OCI-LY7 (cell line): ENCODE data around the gene GPR22. TPM values are rescaled to one million over a fixed set of nuclear protein-coding genes. Genes with fewer than 3 reads are reported as not detected.

Experiments used
- BruUV-seq: library from RNA; stranded (reverse); fragments of 400-500 nt; replicated peaks from 2 replicates; lab custom pipeline; 2021; lab: Mats Ljungman, UMichigan
- CTCF ChIA-PET: fragments of 300-600 bp; sonication (Branson Sonifier 250); formaldehyde crosslinking; loops from one replicate; lab custom pipeline; 2022; ENCODE audit warnings: antibody characterized with exemption; ENCODE audit not compliant: unreplicated experiment; lab: Charles Lee
- POLR2A ChIA-PET: fragments of 300-600 bp; sonication (Branson Sonifier 250); formaldehyde crosslinking; loops from one replicate; lab custom pipeline; 2022; ENCODE audit warnings: antibody characterized with exemption; lab: Charles Lee
- DNase-seq: peaks from one replicate; pipeline ENCODE4 v3.0.0-alpha.2; 2015; ENCODE audit warnings: low spot score
- H2AFZ ChIP-seq: fragments of 200-600 bp; sonication (generic), shearing (Covaris generic); 2 replicates; pipeline ENCODE4 v1.6.1; 2014; ENCODE audit warnings: mild to moderate bottlenecking, antibody characterized with exemption, low read length, moderate library complexity
- H3K27ac ChIP-seq: fragments of 200-600 bp; sonication (generic); 2 replicates; pipeline ENCODE4 v1.5.1; 2014; ENCODE audit warnings: mixed run types, low read depth, mild to moderate bottlenecking, moderate library complexity, low read length, inconsistent platforms; ENCODE audit not compliant: poor library complexity, severe bottlenecking
- H3K36me3 ChIP-seq: fragments of 200-600 bp; sonication (generic); 2 replicates; pipeline ENCODE4 v1.6.1; 2014; ENCODE audit warnings: mild to moderate bottlenecking, antibody characterized with exemption, low read length, moderate library complexity, mixed read lengths; ENCODE audit not compliant: insufficient read depth
- H3K4me1 ChIP-seq: fragments of 200-600 bp; sonication (generic); 2 replicates; pipeline ENCODE4 v1.5.1; 2014; ENCODE audit warnings: mild to moderate bottlenecking, low read length; ENCODE audit not compliant: insufficient read depth, poor library complexity, severe bottlenecking
- H3K4me2 ChIP-seq: fragments of 200-600 bp; sonication (generic); 2 replicates; pipeline ENCODE4 v1.6.1; 2014; ENCODE audit warnings: mild to moderate bottlenecking, low read length
- H3K4me3 ChIP-seq: fragments of 200-600 bp; sonication (generic); 2 replicates; pipeline ENCODE4 v1.5.1; 2014; ENCODE audit warnings: mild to moderate bottlenecking, low read depth, low read length; ENCODE audit not compliant: poor library complexity, severe bottlenecking
- H3K79me2 ChIP-seq: fragments of 200-600 bp; sonication (generic); 2 replicates; pipeline ENCODE4 v1.6.1; 2016; ENCODE audit warnings: low read depth, mild to moderate bottlenecking, low read length, moderate library complexity, mixed read lengths; ENCODE audit not compliant: insufficient read depth
- H3K9me2 ChIP-seq: fragments of 200-600 bp; sonication (generic); 2 replicates; pipeline ENCODE4 v1.6.1; 2016; ENCODE audit warnings: mild to moderate bottlenecking, low read length, mixed read lengths; ENCODE audit not compliant: insufficient read depth
- H3K9me3 ChIP-seq: fragments of 200-600 bp; sonication (generic); 2 replicates; pipeline ENCODE4 v1.6.1; 2014; ENCODE audit warnings: mild to moderate bottlenecking, mixed run types, low read length, mixed read lengths
- H4K20me1 ChIP-seq: fragments of 200-600 bp; sonication (generic); 2 replicates; pipeline ENCODE4 v1.6.1; 2014; ENCODE audit warnings: mild to moderate bottlenecking, antibody characterized with exemption, low read length, moderate library complexity, mixed read lengths; ENCODE audit not compliant: insufficient read depth
- EZH2phosphoT487 ChIP-seq: fragments of 200-600 bp; sonication (generic); IDR thresholded peaks from 2 replicates; pipeline ENCODE4 v1.6.1; 2018; ENCODE audit warnings: low read depth, borderline replicate concordance, mild to moderate bottlenecking, mixed run types, antibody characterized with exemption, low read length, moderate library complexity, mixed read lengths
- intact Hi-C: fragments of 100-400 bp; cut with micrococcal nuclease; formaldehyde crosslinking; loops from one replicate; pipeline ENCODE4 v1.10.0; 2022; ENCODE audit not compliant: unreplicated experiment
- total RNA-seq, 2 experiments: library from RNA; depleted of rRNA in 1 of 2; stranded (reverse); fragments of >200 nt in 1 of 2; shearing (Covaris generic) in 1 of 2; gene quantifications; 2 replicates each; pipeline ENCODE4 v1.2.3, GENCODE V29; 2014 to 2022
- TF ChIP-seq, protein P1 (sequence below): fragments of 200-600 bp; sonication (generic); conservative IDR thresholded peaks from 2 replicates; pipeline ENCODE4 v1.5.1; 2014; ENCODE audit warnings: mild to moderate bottlenecking, antibody characterized with exemption, low read length, moderate library complexity, mixed read lengths

The GPR22 gene
- total RNA-seq, 2 experiments from 2014 or later, result not detected

DNA sequence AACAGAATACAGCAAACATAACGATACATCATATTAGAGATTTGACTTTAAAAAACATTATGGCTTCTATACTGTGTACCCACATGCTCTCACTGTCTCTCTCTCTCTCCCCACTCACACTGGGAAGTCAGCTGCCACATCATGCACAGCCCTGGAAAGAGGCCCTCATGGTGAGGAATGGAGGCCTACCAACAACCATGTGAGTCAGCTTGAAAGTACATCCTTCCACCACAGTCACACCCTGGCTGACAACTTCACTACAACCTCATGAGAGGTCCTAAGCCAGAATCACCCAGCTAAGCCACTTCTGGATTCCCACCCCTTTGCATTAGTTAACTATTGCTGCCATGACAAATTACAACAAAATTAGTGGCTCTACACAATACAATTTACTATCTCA lies 23.3 kb upstream of the GPR22 start:
- no peaks in the 10 kb centered on the region; the same call in 1 of the 2 replicates for H3K36me3 ChIP-seq
- no peak overlapping the region for H3K4me3 ChIP-seq
- DNase-seq, result no peak
- no peaks in the 10 kb centered on the region for H3K9me3 ChIP-seq
- TF ChIP-seq, protein P1, sequence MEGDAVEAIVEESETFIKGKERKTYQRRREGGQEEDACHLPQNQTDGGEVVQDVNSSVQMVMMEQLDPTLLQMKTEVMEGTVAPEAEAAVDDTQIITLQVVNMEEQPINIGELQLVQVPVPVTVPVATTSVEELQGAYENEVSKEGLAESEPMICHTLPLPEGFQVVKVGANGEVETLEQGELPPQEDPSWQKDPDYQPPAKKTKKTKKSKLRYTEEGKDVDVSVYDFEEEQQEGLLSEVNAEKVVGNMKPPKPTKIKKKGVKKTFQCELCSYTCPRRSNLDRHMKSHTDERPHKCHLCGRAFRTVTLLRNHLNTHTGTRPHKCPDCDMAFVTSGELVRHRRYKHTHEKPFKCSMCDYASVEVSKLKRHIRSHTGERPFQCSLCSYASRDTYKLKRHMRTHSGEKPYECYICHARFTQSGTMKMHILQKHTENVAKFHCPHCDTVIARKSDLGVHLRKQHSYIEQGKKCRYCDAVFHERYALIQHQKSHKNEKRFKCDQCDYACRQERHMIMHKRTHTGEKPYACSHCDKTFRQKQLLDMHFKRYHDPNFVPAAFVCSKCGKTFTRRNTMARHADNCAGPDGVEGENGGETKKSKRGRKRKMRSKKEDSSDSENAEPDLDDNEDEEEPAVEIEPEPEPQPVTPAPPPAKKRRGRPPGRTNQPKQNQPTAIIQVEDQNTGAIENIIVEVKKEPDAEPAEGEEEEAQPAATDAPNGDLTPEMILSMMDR, result no peak
- no peak for TF ChIP-seq EZH2phosphoT487
- no peak overlapping the region for H2AFZ ChIP-seq
- no peak overlapping the region for H3K27ac ChIP-seq
- POLR2A ChIA-PET, result interaction anchor here (0.6 kb wide), 2 partner anchors 22 to 193 kb away, joined by 3 read pairs; no protein-coding TSS in a partner anchor
- H3K79me2 ChIP-seq, result no peaks in the 10 kb centered on the region
- no peak overlapping the region for H3K4me2 ChIP-seq
- H3K9me2 ChIP-seq, result no peaks in the 10 kb centered on the region
- no TSS peak for BruUV-seq
- intact Hi-C loops, result no loop called here
- CTCF ChIA-PET, result no interaction called here
- H4K20me1 ChIP-seq, result no peaks in the 10 kb centered on the region
- H3K4me1 ChIP-seq, result no peaks in the 10 kb centered on the region

GRCh38 chr7:107446988-107447387 lies 22.9 kb upstream of the GPR22 start:
- Histone ChIP-seq H3K36me3 (no peaks in the 10 kb centered on the region; the same call in 1 of the 2 replicates), H3K4me2 (no peak overlapping the region), H3K9me2 (no peaks in the 10 kb centered on the region), H3K4me1 (no peaks in the 10 kb centered on the region), H3K27ac (no peak overlapping the region), H4K20me1 (no peaks in the 10 kb centered on the region), H3K4me3 (no peak overlapping the region), H3K79me2 (no peaks in the 10 kb centered on the region), H3K9me3 (no peaks in the 10 kb centered on the region), H2AFZ (no peak overlapping the region)
- ChIA-PET CTCF (no interaction called here), POLR2A (interaction anchor here (0.6 kb wide), 2 partner anchors 22 to 192 kb away, joined by 3 read pairs; no protein-coding TSS in a partner anchor)
- no TSS peak for BruUV-seq
- no peak for TF ChIP-seq EZH2phosphoT487
- TF ChIP-seq, protein P1, result no peak
- DNase-seq, result no peak
- intact Hi-C loops, result no loop called here

- H3K4me2 ChIP-seq, result no peak overlapping the region
- H2AFZ ChIP-seq, result no peak overlapping the region
- H3K27ac ChIP-seq, result no peak overlapping the region
- no peaks in the 10 kb centered on the region for H3K4me1 ChIP-seq
- ChIA-PET CTCF (no interaction called here), POLR2A (no interaction called here)
- TF ChIP-seq EZH2phosphoT487, result no peak
- TF ChIP-seq, protein P1, result no peak
- intact Hi-C loops, result no loop called here
- BruUV-seq, result no TSS peak
- H3K9me3 ChIP-seq, result no peaks in the 10 kb centered on the region
- DNase-seq, result no peak
- H3K79me2 ChIP-seq, result no peaks in the 10 kb centered on the region
- no peaks in the 10 kb centered on the region for H3K36me3 ChIP-seq
- H3K9me2 ChIP-seq, result no peaks in the 10 kb centered on the region
- no peaks in the 10 kb centered on the region for H4K20me1 ChIP-seq
- no peak overlapping the region for H3K4me3 ChIP-seq
These were observed 18.9 kb upstream of the GPR22 start for GRCh38 chr7:107450970-107451369.
